ENCODE measurements around the gene KCNH4.

The KCNH4 gene

GRCh38 chr17:42120161-42120769 lies 60.7 kb downstream of the KCNH4 start:
- H3K27me3 ChIP-seq (ENCODE audit: control insufficient read depth in 5 of 5, insufficient read depth in 4 of 5, low read length in 5 of 5) = no peaks in the 10 kb centered on the region
- H3K9me3 ChIP-seq (ENCODE audit: control insufficient read depth in 5 of 5, low read length in 5 of 5) = no peaks in the 10 kb centered on the region
- H3K4me3 ChIP-seq (ENCODE audit: low read depth in 1 of 5, low read length in 5 of 5) = peak overlapping the region in 4 of 5 donors; percentile 2 to 58 (median 37)
- no peak overlapping the region for H3K9ac ChIP-seq (ENCODE audit: low read length in 5 of 5)
- peaks cover 0 to 32% (median 18%) of the 10 kb centered on the region in 5 donors for H3K4me1 ChIP-seq (ENCODE audit: control insufficient read depth in 5 of 5, insufficient read depth in 5 of 5, low read length in 5 of 5)
- H3K36me3 ChIP-seq (ENCODE audit: control insufficient read depth in 5 of 5, insufficient read depth in 5 of 5, low read length in 5 of 5) = peaks cover 0 to 43% (median 19%) of the 10 kb centered on the region in 5 donors
- no peak overlapping the region for H3K27ac ChIP-seq (ENCODE audit: low read depth, low read length)

- H3K36me3 ChIP-seq (ENCODE audit: control insufficient read depth in 5 of 5, insufficient read depth in 5 of 5, low read length in 5 of 5) = peaks cover 0 to 41% (median 23%) of the 10 kb centered on the region in 5 donors
- H3K27me3 ChIP-seq (ENCODE audit: control insufficient read depth in 5 of 5, insufficient read depth in 4 of 5, low read length in 5 of 5) = no peaks in the 10 kb centered on the region
- peaks cover 0 to 32% (median 18%) of the 10 kb centered on the region in 5 donors for H3K4me1 ChIP-seq (ENCODE audit: control insufficient read depth in 5 of 5, insufficient read depth in 5 of 5, low read length in 5 of 5)
- peak overlapping the region in 1 of 5 donors; percentile 44 for H3K9ac ChIP-seq (ENCODE audit: low read length in 5 of 5)
- no peaks in the 10 kb centered on the region for H3K9me3 ChIP-seq (ENCODE audit: control insufficient read depth in 5 of 5, low read length in 5 of 5)
- no peak overlapping the region for H3K27ac ChIP-seq (ENCODE audit: low read depth, low read length)
- H3K4me3 ChIP-seq (ENCODE audit: low read depth in 1 of 5, low read length in 5 of 5) = no peak overlapping the region
These were observed 61.6 kb downstream of the KCNH4 start for GRCh38 chr17:42119301-42119700.

- Histone ChIP-seq H3K36me3 (ENCODE audit: control insufficient read depth in 5 of 5, insufficient read depth in 5 of 5, low read length in 5 of 5) (peaks cover 0 to 47% (median 31%) of the 10 kb centered on the region in 5 donors), H3K9ac (ENCODE audit: low read length in 5 of 5) (peak overlapping the region in 1 of 5 donors; percentile 44), H3K27me3 (ENCODE audit: control insufficient read depth in 5 of 5, insufficient read depth in 4 of 5, low read length in 5 of 5) (no peaks in the 10 kb centered on the region), H3K9me3 (ENCODE audit: control insufficient read depth in 5 of 5, low read length in 5 of 5) (no peaks in the 10 kb centered on the region), H3K4me3 (ENCODE audit: low read depth in 1 of 5, low read length in 5 of 5) (no peak overlapping the region), H3K27ac (ENCODE audit: low read depth, low read length) (no peak overlapping the region), H3K4me1 (ENCODE audit: control insufficient read depth in 5 of 5, insufficient read depth in 5 of 5, low read length in 5 of 5) (peaks cover 0 to 32% (median 18%) of the 10 kb centered on the region in 5 donors)
These were observed 62.4 kb downstream of the KCNH4 start for GRCh38 chr17:42118545-42118944.

GRCh38 chr17:42118126-42118510 lies 62.8 kb downstream of the KCNH4 start:
- Histone ChIP-seq H3K27me3 (ENCODE audit: control insufficient read depth in 5 of 5, insufficient read depth in 4 of 5, low read length in 5 of 5) (no peaks in the 10 kb centered on the region), H3K36me3 (ENCODE audit: control insufficient read depth in 5 of 5, insufficient read depth in 5 of 5, low read length in 5 of 5) (peaks cover 0 to 49% (median 33%) of the 10 kb centered on the region in 5 donors), H3K27ac (ENCODE audit: low read depth, low read length) (no peak overlapping the region), H3K9ac (ENCODE audit: low read length in 5 of 5) (no peak overlapping the region), H3K4me1 (ENCODE audit: control insufficient read depth in 5 of 5, insufficient read depth in 5 of 5, low read length in 5 of 5) (peaks cover 0 to 32% (median 20%) of the 10 kb centered on the region in 5 donors), H3K9me3 (ENCODE audit: control insufficient read depth in 5 of 5, low read length in 5 of 5) (no peaks in the 10 kb centered on the region), H3K4me3 (ENCODE audit: low read depth in 1 of 5, low read length in 5 of 5) (no peak overlapping the region)

GRCh38 chr17:42117397-42118125 lies 63.4 kb downstream of the KCNH4 start:
- H3K4me1 ChIP-seq (ENCODE audit: control insufficient read depth in 5 of 5, insufficient read depth in 5 of 5, low read length in 5 of 5) = peaks cover 4 to 32% (median 26%) of the 10 kb centered on the region in 5 donors
- H3K36me3 ChIP-seq (ENCODE audit: control insufficient read depth in 5 of 5, insufficient read depth in 5 of 5, low read length in 5 of 5) = peaks cover 0 to 49% (median 33%) of the 10 kb centered on the region in 5 donors
- H3K27ac ChIP-seq (ENCODE audit: low read depth, low read length) = no peak overlapping the region
- no peaks in the 10 kb centered on the region for H3K27me3 ChIP-seq (ENCODE audit: control insufficient read depth in 5 of 5, insufficient read depth in 4 of 5, low read length in 5 of 5)
- H3K4me3 ChIP-seq (ENCODE audit: low read depth in 1 of 5, low read length in 5 of 5) = no peak overlapping the region
- H3K9me3 ChIP-seq (ENCODE audit: control insufficient read depth in 5 of 5, low read length in 5 of 5) = no peaks in the 10 kb centered on the region
- no peak overlapping the region for H3K9ac ChIP-seq (ENCODE audit: low read length in 5 of 5)

GRCh38 chr17:42116705-42117396 lies 64.1 kb downstream of the KCNH4 start:
- H3K4me1 ChIP-seq (ENCODE audit: control insufficient read depth in 5 of 5, insufficient read depth in 5 of 5, low read length in 5 of 5) = peaks cover 4 to 31% (median 29%) of the 10 kb centered on the region in 5 donors
- H3K4me3 ChIP-seq (ENCODE audit: low read depth in 1 of 5, low read length in 5 of 5) = no peak overlapping the region
- H3K36me3 ChIP-seq (ENCODE audit: control insufficient read depth in 5 of 5, insufficient read depth in 5 of 5, low read length in 5 of 5) = peaks cover 0 to 49% (median 33%) of the 10 kb centered on the region in 5 donors
- no peak overlapping the region for H3K27ac ChIP-seq (ENCODE audit: low read depth, low read length)
- H3K9me3 ChIP-seq (ENCODE audit: control insufficient read depth in 5 of 5, low read length in 5 of 5) = no peaks in the 10 kb centered on the region
- H3K27me3 ChIP-seq (ENCODE audit: control insufficient read depth in 5 of 5, insufficient read depth in 4 of 5, low read length in 5 of 5) = no peaks in the 10 kb centered on the region
- H3K9ac ChIP-seq (ENCODE audit: low read length in 5 of 5) = no peak overlapping the region

- no peaks in the 10 kb centered on the region for H3K27me3 ChIP-seq (ENCODE audit: control insufficient read depth in 5 of 5, insufficient read depth in 4 of 5, low read length in 5 of 5)
- H3K4me3 ChIP-seq (ENCODE audit: low read depth in 1 of 5, low read length in 5 of 5) = no peak overlapping the region
- peaks cover 8 to 27% (median 20%) of the 10 kb centered on the region in 5 donors for H3K4me1 ChIP-seq (ENCODE audit: control insufficient read depth in 5 of 5, insufficient read depth in 5 of 5, low read length in 5 of 5)
- no peak overlapping the region for H3K9ac ChIP-seq (ENCODE audit: low read length in 5 of 5)
- H3K9me3 ChIP-seq (ENCODE audit: control insufficient read depth in 5 of 5, low read length in 5 of 5) = no peaks in the 10 kb centered on the region
- H3K36me3 ChIP-seq (ENCODE audit: control insufficient read depth in 5 of 5, insufficient read depth in 5 of 5, low read length in 5 of 5) = peaks cover 0 to 59% (median 37%) of the 10 kb centered on the region in 5 donors
- no peak overlapping the region for H3K27ac ChIP-seq (ENCODE audit: low read depth, low read length)
These were observed 66.8 kb downstream of the KCNH4 start for GRCh38 chr17:42114118-42114517.

GRCh38 chr17:42113293-42114069 lies 67.5 kb downstream of the KCNH4 start:
- peak overlapping the region in 1 of 5 donors; percentile 77 for H3K4me3 ChIP-seq (ENCODE audit: low read depth in 1 of 5, low read length in 5 of 5)
- peak overlapping the region; percentile 90 for H3K27ac ChIP-seq (ENCODE audit: low read depth, low read length)
- H3K27me3 ChIP-seq (ENCODE audit: control insufficient read depth in 5 of 5, insufficient read depth in 4 of 5, low read length in 5 of 5) = no peaks in the 10 kb centered on the region
- no peaks in the 10 kb centered on the region for H3K9me3 ChIP-seq (ENCODE audit: control insufficient read depth in 5 of 5, low read length in 5 of 5)
- H3K4me1 ChIP-seq (ENCODE audit: control insufficient read depth in 5 of 5, insufficient read depth in 5 of 5, low read length in 5 of 5) = peaks cover 8 to 27% (median 20%) of the 10 kb centered on the region in 5 donors
- H3K36me3 ChIP-seq (ENCODE audit: control insufficient read depth in 5 of 5, insufficient read depth in 5 of 5, low read length in 5 of 5) = peaks cover 0 to 59% (median 42%) of the 10 kb centered on the region in 5 donors
- peak overlapping the region; percentile 61 to 93 (median 81) for H3K9ac ChIP-seq (ENCODE audit: low read length in 5 of 5)

- Histone ChIP-seq H3K27ac (ENCODE audit: low read depth, low read length) (peak within 1 kb of the TSS; percentile 90), H3K4me3 (ENCODE audit: low read depth in 1 of 5, low read length in 5 of 5) (peak within 1 kb of the TSS; percentile 71 to 94 (median 85)), H3K4me1 (ENCODE audit: control insufficient read depth in 5 of 5, insufficient read depth in 5 of 5, low read length in 5 of 5) (peaks cover 8 to 27% (median 20%) of the 10 kb centered on the region in 5 donors), H3K27me3 (ENCODE audit: control insufficient read depth in 5 of 5, insufficient read depth in 4 of 5, low read length in 5 of 5) (no peaks in the 10 kb centered on the region), H3K9ac (ENCODE audit: low read length in 5 of 5) (peak within 1 kb of the TSS; percentile 63 to 93 (median 81)), H3K9me3 (ENCODE audit: control insufficient read depth in 5 of 5, low read length in 5 of 5) (no peaks in the 10 kb centered on the region), H3K36me3 (ENCODE audit: control insufficient read depth in 5 of 5, insufficient read depth in 5 of 5, low read length in 5 of 5) (peaks cover 0 to 58% (median 40%) of the 10 kb centered on the region in 5 donors)
These were observed 68.3 kb downstream of the KCNH4 start, which contains the start of gene DHX58 for GRCh38 chr17:42112552-42113176. TSS of gene DHX58 (minus strand) at chr17:42112714. CDS start at chr17:42111892, 822 bp downstream.
